CMK (cell line): ENCODE measurements around the gene SYT15B.
"Not testable (repeated sequence)": the region's sequence is repeated elsewhere in the genome, so short reads cannot be mapped to it uniquely, and the experiment has no call there.

Source experiments
- DNase-seq: peaks from one replicate; pipeline ENCODE4 v3.0.0-alpha.2; 2010; ENCODE audit warnings: low read depth

Gene SYT15B

GRCh38 chr10:47763554-47764175 lies at the start of gene SYT15B:
Gene SYT15B, minus strand, starts transcription at chr10:47763592. Its CDS starts 952 bp downstream, at chr10:47762640.
- not testable (repeated sequence) for DNase-seq

- not testable (repeated sequence) for DNase-seq
Observed at GRCh38 chr10:47779590-47779989, 16.2 kb upstream of the SYT15B start.

- DNase-seq: not testable (repeated sequence)
Observed at GRCh38 chr10:47775361-47776231, 12.2 kb upstream of the SYT15B start.

GRCh38 chr10:47770745-47771144 lies 7.4 kb upstream of the SYT15B start:
- DNase-seq: not testable (repeated sequence)

GRCh38 chr10:47768578-47769115 lies 5.3 kb upstream of the SYT15B start:
- DNase-seq: not testable (repeated sequence)

GRCh38 chr10:47768085-47768484 lies 4.7 kb upstream of the SYT15B start:
- not testable (repeated sequence) for DNase-seq

GRCh38 chr10:47767236-47767635 lies 3.8 kb upstream of the SYT15B start:
- not testable (repeated sequence) for DNase-seq

- DNase-seq: not testable (repeated sequence)
Observed at GRCh38 chr10:47765232-47765631, 1.8 kb upstream of the SYT15B start.

GRCh38 chr10:47762674-47763553 lies 478 bp downstream of the SYT15B start:
- not testable (repeated sequence) for DNase-seq

GRCh38 chr10:47758855-47759254 lies 4.5 kb downstream of the SYT15B start:
- not testable (repeated sequence) for DNase-seq

GRCh38 chr10:47756169-47756568 lies 7.2 kb downstream of the SYT15B start:
- not testable (repeated sequence) for DNase-seq

GRCh38 chr10:47753871-47754270 lies 9.5 kb downstream of the SYT15B start:
- not testable (repeated sequence) for DNase-seq

GRCh38 chr10:47753176-47753575 lies 10.2 kb downstream of the SYT15B start:
- not testable (repeated sequence) for DNase-seq

GRCh38 chr10:47751821-47752220 lies 11.6 kb downstream of the SYT15B start:
- not testable (repeated sequence) for DNase-seq

GRCh38 chr10:47750360-47750759 lies 13.0 kb downstream of the SYT15B start:
- DNase-seq: not testable (repeated sequence)

GRCh38 chr10:47746780-47747376 lies 16.5 kb downstream of the SYT15B start:
- DNase-seq: not testable (repeated sequence)

GRCh38 chr10:47744881-47745280 lies 18.5 kb downstream of the SYT15B start:
- not testable (repeated sequence) for DNase-seq

GRCh38 chr10:47743611-47744550 lies 19.5 kb downstream of the SYT15B start:
- not testable (repeated sequence) for DNase-seq

- DNase-seq: not testable (repeated sequence)
Observed at GRCh38 chr10:47740868-47741267, 22.5 kb downstream of the SYT15B start.

- not testable (repeated sequence) for DNase-seq
Observed at GRCh38 chr10:47730911-47731310, 32.5 kb downstream of the SYT15B start.
